Activated naive CD4-positive, alpha-beta T cell treated with Interleukin-2 at 50 U/mL for 16 hours (primary cell): Measurements from ENCODE around the gene SLC6A12.
"Not testable (repeated sequence)": the region's sequence is repeated elsewhere in the genome, so short reads cannot be mapped to it uniquely, and the experiment has no call there.

Experiments used
- DNase-seq: peaks from one replicate; pipeline ENCODE4 v3.0.0-alpha.2; 2020

The SLC6A12 gene

GRCh38 chr12:234019-234418 lies 20.1 kb upstream of the SLC6A12 start:
- DNase-seq = no peak

- DNase-seq = no peak
Observed at GRCh38 chr12:233615-233968, 19.6 kb upstream of the SLC6A12 start.

- no peak for DNase-seq
Observed at GRCh38 chr12:232731-233614, 19.0 kb upstream of the SLC6A12 start.

- DNase-seq = no peak
Observed at GRCh38 chr12:230925-231671, 17.1 kb upstream of the SLC6A12 start.

GRCh38 chr12:229441-230191 lies 15.7 kb upstream of the SLC6A12 start:
- DNase-seq = no peak

- no peak for DNase-seq
Observed at GRCh38 chr12:228846-229200, 14.9 kb upstream of the SLC6A12 start.

- DNase-seq = no peak
Observed at GRCh38 chr12:227923-228845, 14.2 kb upstream of the SLC6A12 start.

GRCh38 chr12:227286-227915 lies 13.4 kb upstream of the SLC6A12 start:
- no peak for DNase-seq

GRCh38 chr12:226401-226800 lies 12.4 kb upstream of the SLC6A12 start:
- no peak for DNase-seq

- no peak for DNase-seq
Observed at GRCh38 chr12:225012-225411, 11.1 kb upstream of the SLC6A12 start.

- DNase-seq = no peak
Observed at GRCh38 chr12:224330-224729, 10.4 kb upstream of the SLC6A12 start.

- DNase-seq = no peak
Observed at GRCh38 chr12:223841-224240, 9.9 kb upstream of the SLC6A12 start.

GRCh38 chr12:221736-222135 lies 7.8 kb upstream of the SLC6A12 start:
- DNase-seq = no peak

GRCh38 chr12:220946-221550 lies 7.1 kb upstream of the SLC6A12 start:
- no peak for DNase-seq

- no peak for DNase-seq
Observed at GRCh38 chr12:220491-220890, 6.5 kb upstream of the SLC6A12 start.

- DNase-seq = peak; percentile 43
Observed at GRCh38 chr12:219891-220352, 6.0 kb upstream of the SLC6A12 start.

GRCh38 chr12:218728-219590 lies 5.0 kb upstream of the SLC6A12 start:
- no peak for DNase-seq

- no peak for DNase-seq
Observed at GRCh38 chr12:218221-218620, 4.3 kb upstream of the SLC6A12 start.

- DNase-seq = not testable (repeated sequence)
Observed at GRCh38 chr12:217029-217428, 3.1 kb upstream of the SLC6A12 start.

- no peak for DNase-seq
Observed at GRCh38 chr12:215116-215515, 1.2 kb upstream of the SLC6A12 start.
